ENCODE data around the gene PRKCQ.

PRKCQ gene

DNA sequence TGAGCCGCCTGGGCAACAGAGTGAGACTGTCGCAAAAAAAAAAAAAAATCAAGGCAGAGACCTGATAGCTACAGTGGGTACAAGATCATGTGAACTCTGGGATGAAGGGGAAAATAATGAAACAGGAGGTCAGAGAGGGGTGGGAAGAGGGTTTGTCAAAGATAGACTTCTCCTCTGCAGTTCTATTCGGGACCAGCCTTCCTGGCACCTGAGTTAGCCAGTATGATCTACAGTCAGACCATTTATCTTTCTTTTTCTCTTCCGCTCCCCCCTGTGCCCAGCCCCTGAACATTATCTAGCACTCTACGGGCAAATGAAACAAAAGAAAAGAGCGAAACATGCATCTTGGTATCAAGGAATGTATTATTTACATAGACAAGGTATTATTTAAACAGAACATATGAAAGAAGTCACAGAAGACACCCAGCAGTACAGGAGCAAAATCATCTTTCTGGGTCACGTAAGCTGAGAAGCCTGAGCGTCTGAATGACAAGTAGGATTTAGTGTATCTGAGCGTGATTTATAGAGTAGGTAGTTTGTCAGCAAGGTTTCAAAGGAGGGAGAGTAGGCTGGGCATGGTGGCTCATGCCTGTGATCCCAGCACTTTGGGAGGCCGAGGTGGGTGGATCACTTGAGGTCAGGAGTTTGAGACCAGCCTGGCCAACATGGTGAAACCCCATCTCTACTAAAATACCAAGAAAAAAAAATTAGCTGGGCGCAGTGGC lies 109.0 kb downstream of the PRKCQ start:
- H3K79me2 ChIP-seq (ENCODE audit: low read length) = no peaks in the 10 kb centered on the region
- no peak overlapping the region for H3K4me2 ChIP-seq (ENCODE audit: low read depth, low read length)
- TF ChIP-seq EZH2phosphoT487 (IDR thresholded peaks at IDR 0.05; ENCODE audit: low read length) (no peak), EZH2 (optimal IDR thresholded peaks at IDR 0.05; ENCODE audit: low read depth, low read length) (no peak)
- TF ChIP-seq, protein P1, sequence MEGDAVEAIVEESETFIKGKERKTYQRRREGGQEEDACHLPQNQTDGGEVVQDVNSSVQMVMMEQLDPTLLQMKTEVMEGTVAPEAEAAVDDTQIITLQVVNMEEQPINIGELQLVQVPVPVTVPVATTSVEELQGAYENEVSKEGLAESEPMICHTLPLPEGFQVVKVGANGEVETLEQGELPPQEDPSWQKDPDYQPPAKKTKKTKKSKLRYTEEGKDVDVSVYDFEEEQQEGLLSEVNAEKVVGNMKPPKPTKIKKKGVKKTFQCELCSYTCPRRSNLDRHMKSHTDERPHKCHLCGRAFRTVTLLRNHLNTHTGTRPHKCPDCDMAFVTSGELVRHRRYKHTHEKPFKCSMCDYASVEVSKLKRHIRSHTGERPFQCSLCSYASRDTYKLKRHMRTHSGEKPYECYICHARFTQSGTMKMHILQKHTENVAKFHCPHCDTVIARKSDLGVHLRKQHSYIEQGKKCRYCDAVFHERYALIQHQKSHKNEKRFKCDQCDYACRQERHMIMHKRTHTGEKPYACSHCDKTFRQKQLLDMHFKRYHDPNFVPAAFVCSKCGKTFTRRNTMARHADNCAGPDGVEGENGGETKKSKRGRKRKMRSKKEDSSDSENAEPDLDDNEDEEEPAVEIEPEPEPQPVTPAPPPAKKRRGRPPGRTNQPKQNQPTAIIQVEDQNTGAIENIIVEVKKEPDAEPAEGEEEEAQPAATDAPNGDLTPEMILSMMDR (IDR thresholded peaks at IDR 0.05; ENCODE audit: low read length) = no peak
- no peaks in the 10 kb centered on the region for H3K36me3 ChIP-seq (replicated peaks; ENCODE audit: insufficient read depth, low read length)
- DNase-seq = no peak
- H3K9me2 ChIP-seq (replicated peaks; ENCODE audit: insufficient read depth, low read length) = no peaks in the 10 kb centered on the region
- H4K20me1 ChIP-seq (ENCODE audit: insufficient read depth, low read length) = no peaks in the 10 kb centered on the region
- H3K9me3 ChIP-seq (replicated peaks; ENCODE audit: insufficient read depth, low read length) = no peaks in the 10 kb centered on the region
- no peaks in the 10 kb centered on the region for H3K27me3 ChIP-seq (replicated peaks; ENCODE audit: insufficient read depth, low read length)
- H3K4me3 ChIP-seq (ENCODE audit: low read length) = no peak overlapping the region
- peaks cover 15% of the 10 kb centered on the region for H3K4me1 ChIP-seq (ENCODE audit: low read length)
- H3F3A ChIP-seq (ENCODE audit: insufficient read depth, low read length) = peaks cover 17% of the 10 kb centered on the region
- H2AFZ ChIP-seq (ENCODE audit: low read length) = no peak overlapping the region
- no peak overlapping the region for H3K27ac ChIP-seq (ENCODE audit: low read length)
- no peak overlapping the region for H3K9ac ChIP-seq (ENCODE audit: low read length)

DNA sequence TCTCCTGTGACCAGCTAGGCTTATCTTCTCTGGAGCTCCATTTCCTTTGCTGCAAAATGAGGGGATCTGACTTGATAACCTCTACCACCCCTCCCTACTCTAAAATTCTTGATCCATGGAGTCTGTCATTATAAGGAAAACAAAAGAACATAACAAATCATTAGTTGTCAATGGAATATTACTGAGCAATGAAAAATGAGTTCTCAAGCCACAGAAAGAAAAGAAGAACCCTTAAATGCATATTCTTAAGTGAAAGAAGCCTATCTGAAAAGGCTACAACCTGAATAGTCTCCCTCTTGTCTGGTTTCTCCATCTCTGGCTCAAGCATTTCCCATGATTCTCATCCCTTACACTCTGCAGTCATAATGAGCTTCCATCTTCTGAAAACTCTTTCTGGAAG lies 110.4 kb downstream of the PRKCQ start:
- H3K4me2 ChIP-seq (ENCODE audit: low read depth, low read length) = no peak overlapping the region
- no peaks in the 10 kb centered on the region for H3K9me3 ChIP-seq (replicated peaks; ENCODE audit: insufficient read depth, low read length)
- TF ChIP-seq, protein P1 (IDR thresholded peaks at IDR 0.05; ENCODE audit: low read length) = no peak
- TF ChIP-seq EZH2phosphoT487 (IDR thresholded peaks at IDR 0.05; ENCODE audit: low read length) = no peak
- TF ChIP-seq EZH2 (optimal IDR thresholded peaks at IDR 0.05; ENCODE audit: low read depth, low read length) = no peak
- no peaks in the 10 kb centered on the region for H3K9me2 ChIP-seq (replicated peaks; ENCODE audit: insufficient read depth, low read length)
- no peak for DNase-seq
- H3F3A ChIP-seq (ENCODE audit: insufficient read depth, low read length) = peaks cover 17% of the 10 kb centered on the region
- H3K36me3 ChIP-seq (replicated peaks; ENCODE audit: insufficient read depth, low read length) = no peaks in the 10 kb centered on the region
- H3K27me3 ChIP-seq (replicated peaks; ENCODE audit: insufficient read depth, low read length) = no peaks in the 10 kb centered on the region
- peaks cover 13% of the 10 kb centered on the region for H3K4me1 ChIP-seq (ENCODE audit: low read length)
- H3K4me3 ChIP-seq (ENCODE audit: low read length) = no peak overlapping the region
- H3K79me2 ChIP-seq (ENCODE audit: low read length) = no peaks in the 10 kb centered on the region
- H3K27ac ChIP-seq (ENCODE audit: low read length) = no peak overlapping the region
- H4K20me1 ChIP-seq (ENCODE audit: insufficient read depth, low read length) = no peaks in the 10 kb centered on the region
- H3K9ac ChIP-seq (ENCODE audit: low read length) = no peak overlapping the region
- no peak overlapping the region for H2AFZ ChIP-seq (ENCODE audit: low read length)

DNA sequence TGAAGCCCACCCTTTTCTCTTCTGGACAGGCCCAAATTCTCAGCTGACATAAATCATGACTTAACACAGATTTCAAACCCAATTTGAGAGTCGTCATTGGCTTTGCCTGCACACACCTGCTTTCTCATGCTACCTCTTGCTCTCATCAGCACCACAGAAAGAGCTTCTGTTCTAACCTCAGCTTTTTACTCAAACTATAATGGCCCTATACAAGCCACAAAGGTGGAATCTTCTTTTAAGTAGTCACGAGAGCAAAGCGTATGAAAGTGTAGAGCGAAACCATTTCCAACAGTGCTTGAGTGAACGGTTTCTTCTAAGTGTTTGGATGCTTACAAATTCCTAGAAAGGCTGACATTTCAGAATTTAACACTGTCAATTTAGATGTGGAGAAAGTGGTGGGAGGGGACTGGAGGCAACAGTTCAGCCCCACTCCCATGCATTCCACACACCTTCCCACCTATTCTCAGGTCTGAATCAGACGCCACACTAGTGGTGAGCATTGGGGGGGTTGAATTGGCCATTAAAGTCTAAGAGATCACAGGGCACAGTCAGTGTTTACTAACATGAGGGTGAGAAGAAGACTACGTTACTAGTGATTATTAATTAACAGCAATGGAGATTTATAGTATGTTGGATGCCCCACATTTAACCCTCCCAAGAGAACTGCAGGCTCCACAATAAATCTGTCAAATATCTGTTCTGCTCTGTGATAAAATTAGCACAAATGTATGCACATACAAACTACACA lies 114.0 kb downstream of the PRKCQ start:
- Histone ChIP-seq H3K27ac (ENCODE audit: low read length) (no peak overlapping the region), H3K4me3 (ENCODE audit: low read length) (no peak overlapping the region), H3K36me3 (replicated peaks; ENCODE audit: insufficient read depth, low read length) (no peaks in the 10 kb centered on the region), H3K79me2 (ENCODE audit: low read length) (no peaks in the 10 kb centered on the region), H3K4me2 (ENCODE audit: low read depth, low read length) (no peak overlapping the region), H3K4me1 (ENCODE audit: low read length) (no peaks in the 10 kb centered on the region), H3K9ac (ENCODE audit: low read length) (no peak overlapping the region), H4K20me1 (ENCODE audit: insufficient read depth, low read length) (no peaks in the 10 kb centered on the region), H3K27me3 (replicated peaks; ENCODE audit: insufficient read depth, low read length) (no peaks in the 10 kb centered on the region), H2AFZ (ENCODE audit: low read length) (no peak overlapping the region), H3K9me2 (replicated peaks; ENCODE audit: insufficient read depth, low read length) (no peaks in the 10 kb centered on the region), H3K9me3 (replicated peaks; ENCODE audit: insufficient read depth, low read length) (no peaks in the 10 kb centered on the region), H3F3A (ENCODE audit: insufficient read depth, low read length) (no peaks in the 10 kb centered on the region)
- TF ChIP-seq, protein P1 (IDR thresholded peaks at IDR 0.05; ENCODE audit: low read length) = no peak
- TF ChIP-seq EZH2phosphoT487 (IDR thresholded peaks at IDR 0.05; ENCODE audit: low read length) (no peak), EZH2 (optimal IDR thresholded peaks at IDR 0.05; ENCODE audit: low read depth, low read length) (no peak)
- no peak for DNase-seq

All from MM.1S (cell line).